HCT116 (cell line): Measurements from ENCODE around the gene SLC6A2. TPM values are rescaled to one million over a fixed set of nuclear protein-coding genes. Genes with fewer than 3 reads are reported as not detected.
A peak's percentile ranks its signal among the peaks of the same experiment; 100 is the strongest.

ENCODE experiments used
- ATAC-seq: fragments of 200-7000 bp; cut with Tn5 transposase; 2 replicates; pipeline ENCODE4 v1.9.1; 2020; ENCODE audit warnings: mild to moderate bottlenecking, moderate library complexity
- BruUV-seq: library from RNA; stranded (reverse); fragments of 400-500 nt; replicated peaks from 2 replicates; lab custom pipeline; 2021; lab: Mats Ljungman, UMichigan
- CTCF ChIA-PET: fragments of 300-600 bp; sonication (Branson Sonifier 250); formaldehyde crosslinking; loops from one replicate; lab custom pipeline; 2021; ENCODE audit warnings: antibody characterized with exemption; lab: Charles Lee
- POLR2A ChIA-PET: fragments of 300-600, 350-600 bp; sonication (Branson Sonifier 250); formaldehyde crosslinking; loops from one replicate; lab custom pipeline; 2021; ENCODE audit warnings: antibody characterized with exemption; lab: Charles Lee
- RAD21 ChIA-PET, 2 experiments: fragments of 300-600 bp; sonication (Branson Sonifier 250); formaldehyde crosslinking; loops; one replicate each; lab custom pipeline; 2023; ENCODE audit warnings: low total read pairs in 2 of 2; ENCODE audit not compliant: uncharacterized antibody in 2 of 2, unreplicated experiment in 2 of 2, low non-redundant PET in 1 of 2; lab: Charles Lee
- DNase-seq: peaks from one replicate; pipeline ENCODE4 v3.0.0-alpha.2; 2010; ENCODE audit warnings: low read depth, low spot score
- H2AFZ ChIP-seq: fragments of 200-600 bp; shearing (Covaris generic), sonication (generic); 2 replicates; pipeline ENCODE4 v1.6.1; 2017; ENCODE audit warnings: low read depth, mixed run types, mixed read lengths, antibody characterized with exemption, low read length; ENCODE audit not compliant: poor library complexity, severe bottlenecking
- H3K27ac ChIP-seq: 2 replicates; pipeline ENCODE4 v1.5.1; 2012; ENCODE audit warnings: low read depth, low read length
- H3K27me3 ChIP-seq: fragments of 200-600 bp; sonication (generic); 2 replicates; pipeline ENCODE4 v1.6.1; 2016; ENCODE audit warnings: mixed run types, low read length, mixed read lengths; ENCODE audit not compliant: insufficient read depth
- H3K36me3 ChIP-seq, 2 experiments: fragments of 200-500 bp in 1 of 2; fragments of 200-600 bp in 1 of 2; sonication (Bioruptor generic) in 1 of 2; sonication (generic) in 1 of 2; 2 replicates each; pipeline versions ENCODE4 v1.5.1 to v1.6.1; 2014 to 2016; ENCODE audit warnings: low read length in 2 of 2, inconsistent platforms in 1 of 2, mixed read lengths in 1 of 2, mixed run types in 1 of 2; ENCODE audit not compliant: insufficient read depth in 2 of 2, control insufficient read depth in 1 of 2
- H3K4me1 ChIP-seq, 2 experiments: fragments of 200-600 bp in 1 of 2; sonication (generic) in 1 of 2; 2 replicates each; pipeline versions ENCODE4 v1.5.1 to v1.6.1; 2012 to 2017; ENCODE audit warnings: low read length in 2 of 2, inconsistent platforms in 1 of 2, mild to moderate bottlenecking in 1 of 2, mixed read lengths in 1 of 2, mixed run types in 1 of 2, moderate library complexity in 1 of 2; ENCODE audit not compliant: insufficient read depth in 2 of 2, control insufficient read depth in 1 of 2
- H3K4me2 ChIP-seq: fragments of 200-600 bp; sonication (generic); 2 replicates; pipeline ENCODE4 v1.6.1; 2017; ENCODE audit warnings: mixed run types, low read length, mixed read lengths
- H3K4me3 ChIP-seq, 2 experiments: fragments of 200-600 bp in 1 of 2; sonication (generic) in 1 of 2; replicated peaks in 1 of 2; 2 replicates each; pipeline ENCODE4 v1.5.1; 2011 to 2016; ENCODE audit warnings: low read length in 2 of 2, control low read depth in 1 of 2, low read depth in 1 of 2, mild to moderate bottlenecking in 1 of 2, mixed read lengths in 1 of 2, mixed run types in 1 of 2
- H3K79me2 ChIP-seq: fragments of 200-600 bp; sonication (generic); 2 replicates; pipeline ENCODE4 v1.6.1; 2017; ENCODE audit warnings: mild to moderate bottlenecking, mixed run types, low read length, moderate library complexity, mixed read lengths; ENCODE audit not compliant: insufficient read depth
- H3K9ac ChIP-seq: fragments of 200-600 bp; sonication (generic); 2 replicates; pipeline ENCODE4 v1.6.1; 2016; ENCODE audit warnings: low read length, mixed read lengths
- H3K9me2 ChIP-seq: fragments of 200-600 bp; sonication (generic), shearing (Covaris generic); 2 replicates; pipeline ENCODE4 v1.6.1; 2017; ENCODE audit warnings: mixed run types, mild to moderate bottlenecking, moderate library complexity; ENCODE audit not compliant: insufficient read depth
- H3K9me3 ChIP-seq, 2 experiments: fragments of 200-500 bp in 1 of 2; fragments of 200-600 bp in 1 of 2; sonication (Bioruptor generic) in 1 of 2; sonication (generic) in 1 of 2; 2 replicates each; pipeline ENCODE4 v1.6.1; 2014 to 2017; ENCODE audit warnings: low read length in 2 of 2, mixed read lengths in 2 of 2, inconsistent platforms in 1 of 2, low read depth in 1 of 2, mild to moderate bottlenecking in 1 of 2, mixed run types in 1 of 2, moderate library complexity in 1 of 2; ENCODE audit not compliant: control insufficient read depth in 1 of 2, insufficient read depth in 1 of 2
- H4K20me1 ChIP-seq: fragments of 200-600 bp; sonication (generic), shearing (Covaris generic); 2 replicates; pipeline ENCODE4 v1.6.1; 2017; ENCODE audit warnings: mixed run types, mild to moderate bottlenecking, moderate library complexity; ENCODE audit not compliant: insufficient read depth
- ATF3 ChIP-seq: IDR thresholded peaks from 2 replicates; pipeline ENCODE4 v1.6.1; 2012
- CEBPB ChIP-seq: IDR thresholded peaks from 2 replicates; pipeline ENCODE4 v1.6.1; 2012; ENCODE audit warnings: low read depth
- CTCF ChIP-seq, 3 experiments: fragments of 200-600 bp in 1 of 3; sonication (generic) in 1 of 3; IDR thresholded peaks in 2 of 3; conservative IDR thresholded peaks in 1 of 3; 2 replicates each; pipeline ENCODE4 v1.5.1; 2012 to 2017; ENCODE audit warnings: low read depth in 2 of 3, low read length in 2 of 3, antibody characterized with exemption in 1 of 3, borderline replicate concordance in 1 of 3, control low read depth in 1 of 3, mild to moderate bottlenecking in 1 of 3, mixed read lengths in 1 of 3, mixed run types in 1 of 3, moderate library complexity in 1 of 3; ENCODE audit not compliant: insufficient read depth in 1 of 3
- EGR1 ChIP-seq: IDR thresholded peaks from 2 replicates; pipeline ENCODE4 v1.6.1; 2012; ENCODE audit warnings: low read depth
- EZH2 ChIP-seq: fragments of 200-600 bp; sonication (generic); IDR thresholded peaks from 2 replicates; pipeline ENCODE4 v1.6.1; 2017; ENCODE audit warnings: antibody characterized with exemption, mixed run types
- FOSL1 ChIP-seq: IDR thresholded peaks from 2 replicates; pipeline ENCODE4 v1.6.1; 2012; ENCODE audit warnings: low read depth
- JUND ChIP-seq: IDR thresholded peaks from 2 replicates; pipeline ENCODE4 v1.6.1; 2012
- POLR2A ChIP-seq: IDR thresholded peaks from 2 replicates; pipeline ENCODE4 v1.7.0; 2011; ENCODE audit warnings: borderline replicate concordance; ENCODE audit not compliant: insufficient read depth, insufficient read length; ENCODE audit errors: extremely low read depth
- POLR2AphosphoS5 ChIP-seq: IDR thresholded peaks from 2 replicates; pipeline ENCODE4 v1.6.1; 2011; ENCODE audit warnings: mild to moderate bottlenecking, low read depth, low read length, moderate library complexity
- RAD21 ChIP-seq: IDR thresholded peaks from 2 replicates; pipeline ENCODE4 v1.6.1; 2012; ENCODE audit warnings: low read depth, mild to moderate bottlenecking
- SIN3A ChIP-seq: IDR thresholded peaks from 2 replicates; pipeline ENCODE4 v1.6.1; 2012; ENCODE audit warnings: low read depth
- SRF ChIP-seq: IDR thresholded peaks from 2 replicates; pipeline ENCODE4 v1.6.1; 2012; ENCODE audit warnings: low read depth
- TCF7L2 ChIP-seq: IDR thresholded peaks from 2 replicates; pipeline ENCODE4 v1.7.0; 2011; ENCODE audit warnings: borderline replicate concordance, inconsistent platforms; ENCODE audit not compliant: insufficient read depth, insufficient read length; ENCODE audit errors: extremely low read depth
- YY1 ChIP-seq: IDR thresholded peaks from 2 replicates; pipeline ENCODE4 v1.6.1; 2011; ENCODE audit warnings: low read length, low read depth, moderate library complexity, mild to moderate bottlenecking; ENCODE audit not compliant: insufficient replicate concordance; ENCODE audit errors: extremely low read depth
- ZFX ChIP-seq: fragments of 450-650 bp; IDR thresholded peaks from 2 replicates; pipeline ENCODE4 v1.6.1; 2017
- ZNF274 ChIP-seq: fragments of 200-500 bp; sonication (Bioruptor generic); IDR thresholded peaks from 2 replicates; pipeline ENCODE4 v1.6.1; 2014; ENCODE audit warnings: mild to moderate bottlenecking, low read depth, low read length, inconsistent platforms
- intact Hi-C: fragments of 100-400 bp; cut with micrococcal nuclease; formaldehyde crosslinking; loops from 2 replicates; pipeline ENCODE4 v1.10.0; 2022
- total RNA-seq: library from RNA; stranded (reverse); gene quantifications from one replicate; pipeline ENCODE4 v1.2.1, GENCODE V29; 2021; ENCODE audit not compliant: unreplicated experiment
- TF ChIP-seq, protein P1 (sequence below): IDR thresholded peaks from 2 replicates; pipeline ENCODE4 v1.6.1; 2012
- TF ChIP-seq, protein P2 (sequence below): IDR thresholded peaks from 2 replicates; pipeline ENCODE4 v1.6.1; 2012; ENCODE audit warnings: low read depth

SLC6A2 gene
- total RNA-seq, 1 experiment from 2014 or later: not detected

- Histone ChIP-seq H3K36me3 (no peaks in the 10 kb centered on the region), H3K9ac (no peak overlapping the region), H3K9me2 (no peaks in the 10 kb centered on the region), H3K4me3 (no peak overlapping the region), H3K27ac (no peak overlapping the region), H4K20me1 (no peaks in the 10 kb centered on the region), H3K79me2 (no peaks in the 10 kb centered on the region), H3K9me3 (no peaks in the 10 kb centered on the region), H3K27me3 (peaks cover 34% of the 10 kb centered on the region), H3K4me1 (no peaks in the 10 kb centered on the region), H2AFZ (no peak overlapping the region), H3K4me2 (no peak overlapping the region)
- ChIA-PET POLR2A (no interaction called here), CTCF (interaction anchor here (0.7 to 6.2 kb wide), 11 partner anchors 41 to 240 kb away, joined by 3 to 135 read pairs (median 4); no protein-coding TSS in a partner anchor), RAD21 (interaction anchor here (0.7 to 2.0 kb wide), 4 partner anchors 206 to 237 kb away, joined by 3 to 23 read pairs (median 10); no protein-coding TSS in a partner anchor)
- intact Hi-C loops: loop anchor here (1.0 to 5.0 kb wide), 2 partner anchors 79 to 236 kb away; no protein-coding TSS in a partner anchor
- ATAC-seq (peak; percentile 93), DNase-seq (peak; percentile 46)
- TF ChIP-seq FOSL1: no peak
- TF ChIP-seq ZFX: no peak
- peak; percentile 79 to 85 (median 82) for TF ChIP-seq CTCF (IDR thresholded peaks at IDR 0.05 in 2 of 3, conservative IDR thresholded peaks at IDR 0.05 in 1 of 3; ENCODE audit: borderline replicate concordance in 1 of 3, insufficient read depth in 1 of 3, low read depth in 2 of 3, low read length in 2 of 3)
- TF ChIP-seq SIN3A: no peak
- TF ChIP-seq RAD21: peak; percentile 73
- no peak for TF ChIP-seq ATF3
- no peak for TF ChIP-seq ZNF274
- no peak for TF ChIP-seq SRF
- TF ChIP-seq, protein P1, sequence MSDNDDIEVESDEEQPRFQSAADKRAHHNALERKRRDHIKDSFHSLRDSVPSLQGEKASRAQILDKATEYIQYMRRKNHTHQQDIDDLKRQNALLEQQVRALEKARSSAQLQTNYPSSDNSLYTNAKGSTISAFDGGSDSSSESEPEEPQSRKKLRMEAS: no peak
- no peak for TF ChIP-seq POLR2AphosphoS5
- TF ChIP-seq YY1: no peak
- TF ChIP-seq EGR1: no peak
- TF ChIP-seq CEBPB: no peak
- no peak for TF ChIP-seq EZH2
- TF ChIP-seq, protein P2, sequence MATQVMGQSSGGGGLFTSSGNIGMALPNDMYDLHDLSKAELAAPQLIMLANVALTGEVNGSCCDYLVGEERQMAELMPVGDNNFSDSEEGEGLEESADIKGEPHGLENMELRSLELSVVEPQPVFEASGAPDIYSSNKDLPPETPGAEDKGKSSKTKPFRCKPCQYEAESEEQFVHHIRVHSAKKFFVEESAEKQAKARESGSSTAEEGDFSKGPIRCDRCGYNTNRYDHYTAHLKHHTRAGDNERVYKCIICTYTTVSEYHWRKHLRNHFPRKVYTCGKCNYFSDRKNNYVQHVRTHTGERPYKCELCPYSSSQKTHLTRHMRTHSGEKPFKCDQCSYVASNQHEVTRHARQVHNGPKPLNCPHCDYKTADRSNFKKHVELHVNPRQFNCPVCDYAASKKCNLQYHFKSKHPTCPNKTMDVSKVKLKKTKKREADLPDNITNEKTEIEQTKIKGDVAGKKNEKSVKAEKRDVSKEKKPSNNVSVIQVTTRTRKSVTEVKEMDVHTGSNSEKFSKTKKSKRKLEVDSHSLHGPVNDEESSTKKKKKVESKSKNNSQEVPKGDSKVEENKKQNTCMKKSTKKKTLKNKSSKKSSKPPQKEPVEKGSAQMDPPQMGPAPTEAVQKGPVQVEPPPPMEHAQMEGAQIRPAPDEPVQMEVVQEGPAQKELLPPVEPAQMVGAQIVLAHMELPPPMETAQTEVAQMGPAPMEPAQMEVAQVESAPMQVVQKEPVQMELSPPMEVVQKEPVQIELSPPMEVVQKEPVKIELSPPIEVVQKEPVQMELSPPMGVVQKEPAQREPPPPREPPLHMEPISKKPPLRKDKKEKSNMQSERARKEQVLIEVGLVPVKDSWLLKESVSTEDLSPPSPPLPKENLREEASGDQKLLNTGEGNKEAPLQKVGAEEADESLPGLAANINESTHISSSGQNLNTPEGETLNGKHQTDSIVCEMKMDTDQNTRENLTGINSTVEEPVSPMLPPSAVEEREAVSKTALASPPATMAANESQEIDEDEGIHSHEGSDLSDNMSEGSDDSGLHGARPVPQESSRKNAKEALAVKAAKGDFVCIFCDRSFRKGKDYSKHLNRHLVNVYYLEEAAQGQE: no peak
- no peak for TF ChIP-seq POLR2A
- no peak for TF ChIP-seq JUND
- TF ChIP-seq TCF7L2: no peak
- BruUV-seq: no TSS peak
These were observed 45.9 kb downstream of the SLC6A2 start for GRCh38 chr16:55701442-55702319.
